H1 (cell line): Measurements from ENCODE around the gene LY86. TPM values are rescaled to one million over a fixed set of nuclear protein-coding genes. Genes with fewer than 3 reads are reported as not detected.

Experiments used
- CTCF ChIA-PET: fragments of 300-600 bp; sonication (Branson Sonifier 250); formaldehyde crosslinking; loops from one replicate; lab custom pipeline; 2021; ENCODE audit not compliant: partially characterized antibody; lab: Charles Lee
- POLR2A ChIA-PET: fragments of 300-600 bp; sonication (Branson Sonifier 250); formaldehyde crosslinking; loops from one replicate; lab custom pipeline; 2021; ENCODE audit warnings: inconsistent platforms; ENCODE audit not compliant: partially characterized antibody; lab: Charles Lee
- DNase-seq, 2 experiments: peaks; one replicate each; pipeline versions ENCODE4 v3.0.0 to v3.0.0-alpha.2; 2010 to 2022; ENCODE audit warnings: low spot score in 2 of 2, low read depth in 1 of 2, mixed read lengths in 1 of 2
- FAIRE-seq: peaks from 2 replicates; lab custom pipeline; 2011; peaks lifted over from hg19 to GRCh38; lab: Jason Lieb, UNC
- H2AFZ ChIP-seq: 2 replicates; pipeline ENCODE4 v1.8.1; 2012; ENCODE audit warnings: low read length, inconsistent platforms
- H2AK5ac ChIP-seq: 2 replicates; pipeline ENCODE4 v1.6.1; 2013; ENCODE audit warnings: low read depth, low read length
- H2BK120ac ChIP-seq: replicated peaks from 2 replicates; pipeline ENCODE3; 2013; ENCODE audit warnings: low read depth, low read length, inconsistent platforms
- H2BK12ac ChIP-seq: 2 replicates; pipeline ENCODE4 v1.6.1; 2013; ENCODE audit warnings: low read depth, low read length
- H2BK15ac ChIP-seq: 2 replicates; pipeline ENCODE4 v1.6.1; 2013; ENCODE audit warnings: low read length
- H2BK20ac ChIP-seq: 2 replicates; pipeline ENCODE4 v1.6.1; 2013; ENCODE audit warnings: low read length
- H2BK5ac ChIP-seq: 2 replicates; pipeline ENCODE4 v1.6.1; 2013; ENCODE audit warnings: low read depth, low read length
- H3K14ac ChIP-seq: 2 replicates; pipeline ENCODE4 v1.6.1; 2013; ENCODE audit warnings: inconsistent platforms; ENCODE audit not compliant: insufficient read length
- H3K18ac ChIP-seq: 2 replicates; pipeline ENCODE4 v1.6.1; 2013; ENCODE audit warnings: low read length; ENCODE audit errors: extremely low read depth
- H3K23ac ChIP-seq: 2 replicates; pipeline ENCODE4 v1.6.1; 2013; ENCODE audit warnings: inconsistent platforms; ENCODE audit not compliant: insufficient read length
- H3K23me2 ChIP-seq: 2 replicates; pipeline ENCODE4 v1.6.1; 2013; ENCODE audit warnings: low read depth, low read length
- H3K27ac ChIP-seq: 2 replicates; pipeline ENCODE4 v1.6.1; 2011; ENCODE audit warnings: low read depth, low read length, inconsistent platforms
- H3K27me3 ChIP-seq, 4 experiments: replicated peaks in 1 of 4; 1 replicate in 1 of 4; 2 replicates in 3 of 4; pipeline versions ENCODE4 v1.6.1 to v1.8.1; 2011 to 2013; ENCODE audit warnings: low read length in 3 of 4, mild to moderate bottlenecking in 3 of 4, inconsistent platforms in 2 of 4, mixed read lengths in 2 of 4, moderate library complexity in 1 of 4; ENCODE audit not compliant: control insufficient read depth in 3 of 4, insufficient read depth in 3 of 4; ENCODE audit errors: extremely low read depth in 1 of 4
- H3K36me3 ChIP-seq, 4 experiments: 2 replicates each; pipeline versions ENCODE4 v1.6.1 to v1.8.1; 2011 to 2013; ENCODE audit warnings: mild to moderate bottlenecking in 4 of 4, low read length in 3 of 4, moderate library complexity in 2 of 4, control low read depth in 1 of 4, inconsistent platforms in 1 of 4; ENCODE audit not compliant: insufficient read depth in 4 of 4, control insufficient read depth in 2 of 4
- H3K4ac ChIP-seq: replicated peaks from 2 replicates; pipeline ENCODE3; 2013; ENCODE audit warnings: low read length, low read depth, mixed read lengths, inconsistent platforms; ENCODE audit not compliant: insufficient read length
- H3K4me1 ChIP-seq, 4 experiments: replicated peaks in 1 of 4; 1 replicate in 1 of 4; 2 replicates in 3 of 4; pipeline versions ENCODE4 v1.6.1 to v1.8.1; 2011 to 2013; ENCODE audit warnings: low read length in 3 of 4, inconsistent platforms in 2 of 4, mixed read lengths in 1 of 4; ENCODE audit not compliant: insufficient read depth in 4 of 4, control insufficient read depth in 3 of 4
- H3K4me2 ChIP-seq, 2 experiments: 2 replicates each; pipeline versions ENCODE4 v1.6.1 to v1.8.1; 2011 to 2013; ENCODE audit warnings: low read depth in 2 of 2, low read length in 2 of 2, control low read depth in 1 of 2, inconsistent platforms in 1 of 2, mild to moderate bottlenecking in 1 of 2; ENCODE audit not compliant: insufficient read depth in 1 of 2
- H3K4me3 ChIP-seq, 4 experiments: fragments of 200-600, 300-600 bp in 1 of 4; sonication (generic), shearing (Covaris generic), sonication (Bioruptor Twin) in 1 of 4; 2 replicates each; pipeline versions ENCODE4 v1.5.1 to v1.8.1; 2011 to 2016; ENCODE audit warnings: low read length in 4 of 4, low read depth in 3 of 4, control low read depth in 2 of 4, inconsistent platforms in 2 of 4, mild to moderate bottlenecking in 2 of 4, mixed read lengths in 1 of 4, moderate library complexity in 1 of 4; ENCODE audit not compliant: insufficient read depth in 2 of 4; ENCODE audit errors: extremely low read depth in 1 of 4
- H3K56ac ChIP-seq: replicated peaks from 2 replicates; pipeline ENCODE3; 2013; ENCODE audit warnings: low read depth, mild to moderate bottlenecking, mixed read lengths, low read length, inconsistent platforms; ENCODE audit not compliant: insufficient read length
- H3K79me1 ChIP-seq: 2 replicates; pipeline ENCODE4 v1.6.1; 2013; ENCODE audit warnings: low read depth, low read length, control low read depth
- H3K79me2 ChIP-seq, 2 experiments: 2 replicates each; pipeline versions ENCODE4 v1.6.1 to v1.8.1; 2012 to 2013; ENCODE audit warnings: low read length in 2 of 2, mild to moderate bottlenecking in 2 of 2, inconsistent platforms in 1 of 2; ENCODE audit not compliant: insufficient read depth in 2 of 2, control insufficient read depth in 1 of 2
- H3K9ac ChIP-seq, 4 experiments: replicated peaks in 1 of 4; 1 replicate in 1 of 4; 2 replicates in 3 of 4; pipeline versions ENCODE4 v1.6.1 to v1.8.1; 2011 to 2013; ENCODE audit warnings: low read depth in 3 of 4, low read length in 3 of 4, control low read depth in 2 of 4, mild to moderate bottlenecking in 2 of 4, moderate library complexity in 2 of 4, inconsistent platforms in 1 of 4; ENCODE audit errors: extremely low read depth in 1 of 4
- H3K9me3 ChIP-seq, 2 experiments: 2 replicates each; pipeline versions ENCODE4 v1.6.1 to v1.8.1; 2012 to 2013; ENCODE audit warnings: mild to moderate bottlenecking in 2 of 2, moderate library complexity in 2 of 2, control low read depth in 1 of 2, inconsistent platforms in 1 of 2, low read depth in 1 of 2, low read length in 1 of 2, mixed read lengths in 1 of 2; ENCODE audit not compliant: insufficient read depth in 2 of 2
- H4K20me1 ChIP-seq, 2 experiments: replicated peaks in 1 of 2; 2 replicates each; pipeline versions ENCODE3 to v1.8.1; 2011 to 2013; ENCODE audit warnings: inconsistent platforms in 2 of 2, low read length in 2 of 2, mild to moderate bottlenecking in 1 of 2; ENCODE audit not compliant: insufficient read depth in 2 of 2, control insufficient read depth in 1 of 2
- H4K5ac ChIP-seq: 2 replicates; pipeline ENCODE4 v1.6.1; 2013; ENCODE audit warnings: low read length, low read depth, mixed read lengths, inconsistent platforms; ENCODE audit not compliant: insufficient read length
- H4K8ac ChIP-seq: 2 replicates; pipeline ENCODE4 v1.8.0; 2013; ENCODE audit warnings: mild to moderate bottlenecking, moderate library complexity, low read length, inconsistent platforms; ENCODE audit not compliant: insufficient read depth; ENCODE audit errors: extremely low read depth
- H4K91ac ChIP-seq: replicated peaks from 2 replicates; pipeline ENCODE3; 2013; ENCODE audit warnings: low read length, mixed read lengths, inconsistent platforms; ENCODE audit not compliant: insufficient read length
- ASH2L ChIP-seq: fragments of 200-600, 300-600 bp; sonication (generic); IDR thresholded peaks from one replicate; pipeline ENCODE4 v1.7.1; 2017; ENCODE audit warnings: low read length
- CHD1 ChIP-seq: IDR thresholded peaks from 2 replicates; pipeline ENCODE4 v1.6.1; 2012; ENCODE audit warnings: low read depth, low read length, improper control_type of control experiment
- EP300 ChIP-seq, 2 experiments: IDR thresholded peaks; 1 replicate in 1 of 2; 2 replicates in 1 of 2; pipeline ENCODE4 v1.6.1; 2011 to 2012; ENCODE audit warnings: low read depth in 2 of 2, low read length in 2 of 2, mild to moderate bottlenecking in 2 of 2, borderline replicate concordance in 1 of 2, inconsistent platforms in 1 of 2, moderate library complexity in 1 of 2
- GTF2F1 ChIP-seq: IDR thresholded peaks from 2 replicates; pipeline ENCODE4 v1.6.1; 2012; ENCODE audit warnings: low read depth, low read length, improper control_type of control experiment, borderline replicate concordance
- POLR2A ChIP-seq, 2 experiments: IDR thresholded peaks; 1 replicate in 1 of 2; 2 replicates in 1 of 2; pipeline ENCODE4 v1.6.1; 2011; ENCODE audit warnings: low read depth in 2 of 2, low read length in 2 of 2, mild to moderate bottlenecking in 2 of 2; ENCODE audit errors: control extremely low read depth in 1 of 2
- SP1 ChIP-seq: IDR thresholded peaks from 2 replicates; pipeline ENCODE4 v1.6.1; 2011; ENCODE audit warnings: low read depth, low read length
- ZNF274 ChIP-seq: IDR thresholded peaks from 2 replicates; pipeline ENCODE4 v1.7.0; 2012; ENCODE audit warnings: low read length, borderline replicate concordance; ENCODE audit errors: extremely low read depth
- WGBS, 2 experiments: shearing (Covaris generic) in 1 of 2; methylation state at CpG; one replicate each; pipeline versions ENCODE4 v1.1.6 to v1.1.7; 2013 to 2015; ENCODE audit warnings: low lambda C conversion rate in 2 of 2, mixed read lengths in 2 of 2, inconsistent platforms in 1 of 2, low coverage in 1 of 2, missing lambda C conversion rate in 1 of 2; ENCODE audit not compliant: insufficient replicate concordance in 2 of 2, insufficient coverage in 1 of 2, insufficient read length in 1 of 2; ENCODE audit errors: extremely low coverage in 1 of 2, missing lambda C conversion rate in 1 of 2; 5-methylcytosine and 5-hydroxymethylcytosine counted together
- long read RNA-seq, 2 experiments: library from RNA in 1 of 2; library from capped mRNA in 1 of 2; stranded (forward); transcript quantifications; one replicate each; pipeline ENCODE4 v2.0.0, GENCODE V29; 2021; ENCODE audit warnings: inconsistent platforms in 1 of 2
- polyA minus RNA-seq, 3 experiments: library from RNA; depleted of rRNA, polyadenylated mRNA; stranded (reverse); fragments of >200 nt; gene quantifications; 1 replicate in 2 of 3; 2 replicates in 1 of 3; pipeline ENCODE4 v1.2.3, GENCODE V29; 2011
- polyA plus RNA-seq, 7 experiments: library from polyadenylated mRNA; depleted of rRNA in 3 of 7; stranded (reverse) in 5 of 7; unstranded in 2 of 7; fragments of >200 nt in 5 of 7; fragments of 200-250 nt in 2 of 7; gene quantifications; 1 replicate in 5 of 7; 2 replicates in 1 of 7; 4 replicates in 1 of 7; pipeline versions ENCODE4 v1.2.1 to v1.2.3, GENCODE V29; 2011 to 2013; ENCODE audit warnings: missing spikeins in 2 of 7, mixed read lengths in 2 of 7
- total RNA-seq: library from RNA; stranded (reverse); fragmentation: NEBNext Ultra II Directional; extraction: Animal tissue kit (Norgen Biotek cat#: 25700); gene quantifications from 2 replicates; pipeline ENCODE4 v1.2.1, GENCODE V29; 2021
- TF ChIP-seq, protein P1 (sequence below), 3 experiments: IDR thresholded peaks; 1 replicate in 2 of 3; 2 replicates in 1 of 3; pipeline versions ENCODE4 v1.5.1 to v1.6.1; 2011; ENCODE audit warnings: low read length in 3 of 3, mild to moderate bottlenecking in 3 of 3, inconsistent platforms in 2 of 3, low read depth in 1 of 3, moderate library complexity in 1 of 3; ENCODE audit not compliant: insufficient read depth in 1 of 3; ENCODE audit errors: control extremely low read depth in 1 of 3

The LY86 gene
- total RNA-seq (not detected in 2 replicates), polyA plus RNA-seq (2011; rRNA removed) (not detected in 2 replicates), polyA minus RNA-seq (2011; rRNA and poly(A)+ RNA removed) (not detected in 2 replicates)
- polyA plus RNA-seq (2011; cell fraction: cytosol; rRNA removed): not detected
- polyA plus RNA-seq (2011; cell fraction: nucleus; rRNA removed): not detected
- polyA plus RNA-seq (2012, experiment 1 of 2): not detected in 4 replicates
- not detected for polyA plus RNA-seq (2012, experiment 2 of 2)
- polyA plus RNA-seq (2013, experiment 1 of 2): not detected
- polyA plus RNA-seq (2013, experiment 2 of 2): not detected
- not detected for polyA minus RNA-seq (2011; cell fraction: cytosol; rRNA and poly(A)+ RNA removed)
- not detected for polyA minus RNA-seq (2011; cell fraction: nucleus; rRNA and poly(A)+ RNA removed)
- long read RNA-seq, experiment 1: 0 reads
- long read RNA-seq, experiment 2: 0 reads

DNA sequence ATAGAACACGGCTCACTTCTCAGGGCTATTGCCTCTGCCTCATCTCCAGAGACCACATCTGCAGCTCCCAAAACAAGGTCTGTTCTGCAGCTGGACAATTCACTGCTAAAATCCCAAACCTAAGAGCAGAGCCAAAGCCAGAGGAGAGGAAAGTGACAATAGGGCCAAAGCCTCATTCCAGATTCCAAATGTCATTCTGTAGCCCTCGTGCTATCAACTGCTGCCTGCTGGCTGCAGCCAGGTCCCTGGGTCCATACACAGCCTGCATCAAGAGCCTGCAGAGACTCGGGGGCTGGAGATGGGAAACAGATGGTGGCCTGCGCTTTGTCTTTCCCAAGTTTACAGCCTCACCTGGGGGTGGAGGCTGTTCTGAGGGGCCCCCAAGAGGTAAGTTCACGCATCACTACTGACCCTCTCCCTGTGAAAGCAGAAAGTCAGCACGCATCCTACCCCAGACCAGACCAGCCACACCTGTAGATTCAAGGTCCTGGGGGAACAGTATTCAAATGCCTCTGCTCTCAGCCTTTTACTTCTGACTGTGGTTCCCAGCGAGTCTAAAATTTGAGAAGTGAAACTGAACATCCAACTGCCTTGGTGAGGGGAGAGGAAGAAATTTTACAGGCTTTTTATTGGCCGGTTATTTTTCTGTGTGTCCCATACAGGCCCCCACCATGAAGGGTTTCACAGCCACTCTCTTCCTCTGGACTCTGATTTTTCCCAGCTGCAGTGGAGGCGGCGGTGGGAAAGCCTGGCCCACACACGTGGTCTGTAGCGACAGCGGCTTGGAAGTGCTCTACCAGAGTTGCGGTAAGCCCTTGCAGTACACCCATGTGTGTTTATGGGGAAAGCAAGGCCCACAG is at the start of gene LY86:
Gene LY86 (plus strand): TSS at position 657 of the 860 bp plus-strand sequence. CDS start 15 bp downstream, at position 672.
- H3K4me2 ChIP-seq: no peak within 1 kb of the TSS
- H4K20me1 ChIP-seq: no peaks in the 10 kb centered on the region
- no peak within 1 kb of the TSS for H2BK15ac ChIP-seq
- no peaks in the 10 kb centered on the region for H3K27me3 ChIP-seq
- H2AK5ac ChIP-seq: no peak within 1 kb of the TSS
- H3K79me2 ChIP-seq: no peaks in the 10 kb centered on the region
- DNase-seq: no peak
- H2BK20ac ChIP-seq: no peak within 1 kb of the TSS
- H3K4me1 ChIP-seq: no peaks in the 10 kb centered on the region
- H3K4ac ChIP-seq: no peak within 1 kb of the TSS
- H4K91ac ChIP-seq: no peak within 1 kb of the TSS
- no peak within 1 kb of the TSS for H3K27ac ChIP-seq
- H2BK12ac ChIP-seq: no peak within 1 kb of the TSS
- WGBS, 2 experiments: 80% methylated on average over 14 of the region's 14 CpGs; no CpG with 5 or more reads in 1 of the 2 experiments
- H3K4me3 ChIP-seq: no peak within 1 kb of the TSS
- H3K79me1 ChIP-seq: no peaks in the 10 kb centered on the region
- H3K9me3 ChIP-seq: peaks cover 0 to 3% of the 10 kb centered on the region in 2 experiments; a peak in 1 of 4 replicates
- no peak within 1 kb of the TSS for H3K23ac ChIP-seq
- H4K8ac ChIP-seq: no peak within 1 kb of the TSS
- H2BK120ac ChIP-seq: no peak within 1 kb of the TSS
- H3K18ac ChIP-seq: no peak within 1 kb of the TSS
- no peak within 1 kb of the TSS for H2BK5ac ChIP-seq
- FAIRE-seq: no peak
- no peaks in the 10 kb centered on the region for H3K36me3 ChIP-seq
- ChIA-PET CTCF (interaction anchor here (0.7 to 2.2 kb wide), 3 partner anchors 11 to 41 kb away, joined by 3 to 7 read pairs (median 4); no protein-coding TSS in a partner anchor), POLR2A (no interaction called here)
- H3K9ac ChIP-seq: no peak within 1 kb of the TSS
- H2AFZ ChIP-seq: no peak within 1 kb of the TSS
- no peaks in the 10 kb centered on the region for H3K23me2 ChIP-seq
- no peak within 1 kb of the TSS for H3K56ac ChIP-seq
- H4K5ac ChIP-seq: no peak within 1 kb of the TSS
- H3K14ac ChIP-seq: no peak within 1 kb of the TSS
- no peak for TF ChIP-seq EP300 (IDR thresholded peaks at IDR 0.05; ENCODE audit: borderline replicate concordance in 1 of 2, low read depth in 2 of 2, low read length in 2 of 2)
- no peak for TF ChIP-seq SP1
- no peak for TF ChIP-seq POLR2A (IDR thresholded peaks at IDR 0.05; ENCODE audit: control extremely low read depth in 1 of 2, low read depth in 2 of 2, low read length in 2 of 2)
- no peak for TF ChIP-seq GTF2F1
- TF ChIP-seq ZNF274: no peak
- TF ChIP-seq ASH2L: no peak
- TF ChIP-seq CHD1: no peak
- TF ChIP-seq, protein P1, sequence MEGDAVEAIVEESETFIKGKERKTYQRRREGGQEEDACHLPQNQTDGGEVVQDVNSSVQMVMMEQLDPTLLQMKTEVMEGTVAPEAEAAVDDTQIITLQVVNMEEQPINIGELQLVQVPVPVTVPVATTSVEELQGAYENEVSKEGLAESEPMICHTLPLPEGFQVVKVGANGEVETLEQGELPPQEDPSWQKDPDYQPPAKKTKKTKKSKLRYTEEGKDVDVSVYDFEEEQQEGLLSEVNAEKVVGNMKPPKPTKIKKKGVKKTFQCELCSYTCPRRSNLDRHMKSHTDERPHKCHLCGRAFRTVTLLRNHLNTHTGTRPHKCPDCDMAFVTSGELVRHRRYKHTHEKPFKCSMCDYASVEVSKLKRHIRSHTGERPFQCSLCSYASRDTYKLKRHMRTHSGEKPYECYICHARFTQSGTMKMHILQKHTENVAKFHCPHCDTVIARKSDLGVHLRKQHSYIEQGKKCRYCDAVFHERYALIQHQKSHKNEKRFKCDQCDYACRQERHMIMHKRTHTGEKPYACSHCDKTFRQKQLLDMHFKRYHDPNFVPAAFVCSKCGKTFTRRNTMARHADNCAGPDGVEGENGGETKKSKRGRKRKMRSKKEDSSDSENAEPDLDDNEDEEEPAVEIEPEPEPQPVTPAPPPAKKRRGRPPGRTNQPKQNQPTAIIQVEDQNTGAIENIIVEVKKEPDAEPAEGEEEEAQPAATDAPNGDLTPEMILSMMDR (IDR thresholded peaks at IDR 0.05; ENCODE audit: control extremely low read depth in 1 of 3, insufficient read depth in 1 of 3, low read depth in 1 of 3, low read length in 3 of 3): no peak
